ENCODE data around the gene DIO1.

The DIO1 gene

DNA sequence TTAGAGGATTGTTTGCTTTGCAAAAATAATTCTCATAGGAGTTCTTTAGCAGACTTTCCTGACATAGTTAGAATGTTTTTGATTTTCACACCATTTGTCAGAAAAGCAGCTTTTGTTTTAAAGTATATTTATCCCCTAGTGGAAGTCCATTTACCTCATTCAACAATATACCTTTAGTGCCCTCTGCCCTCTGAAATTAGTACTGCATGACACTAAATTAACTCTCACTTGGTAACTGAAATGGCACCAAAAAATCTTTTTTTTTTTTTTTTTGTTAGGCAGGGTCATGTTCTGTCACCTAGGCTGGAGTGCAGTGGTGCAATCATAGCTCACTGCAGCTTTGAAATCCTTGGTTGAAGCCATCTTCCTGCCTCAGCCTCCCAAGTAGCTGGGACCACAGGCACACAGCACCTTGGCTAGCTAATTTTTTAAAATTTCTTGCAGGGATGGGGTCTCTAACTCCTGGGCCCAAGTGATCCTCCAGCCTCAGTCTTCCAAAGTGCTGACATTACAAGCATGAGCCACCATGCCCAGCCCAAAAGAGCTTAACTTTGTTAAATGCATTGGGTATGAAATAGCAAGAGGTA, 65.8 kb downstream of the DIO1 start:
- Mint-ChIP-seq H3K9me3 (no peaks in the 10 kb centered on the region), H3K4me3 (no peak overlapping the region), H3K36me3 (ENCODE audit: low read depth) (peaks cover 81% of the 10 kb centered on the region), H3K27me3 (no peaks in the 10 kb centered on the region), H3K27ac (no peak overlapping the region), H3K4me1 (ENCODE audit: low read depth) (peaks cover 10% of the 10 kb centered on the region)
- DNase-seq = no peak
